ENCODE data around the gene CDC42BPG.

DNA sequence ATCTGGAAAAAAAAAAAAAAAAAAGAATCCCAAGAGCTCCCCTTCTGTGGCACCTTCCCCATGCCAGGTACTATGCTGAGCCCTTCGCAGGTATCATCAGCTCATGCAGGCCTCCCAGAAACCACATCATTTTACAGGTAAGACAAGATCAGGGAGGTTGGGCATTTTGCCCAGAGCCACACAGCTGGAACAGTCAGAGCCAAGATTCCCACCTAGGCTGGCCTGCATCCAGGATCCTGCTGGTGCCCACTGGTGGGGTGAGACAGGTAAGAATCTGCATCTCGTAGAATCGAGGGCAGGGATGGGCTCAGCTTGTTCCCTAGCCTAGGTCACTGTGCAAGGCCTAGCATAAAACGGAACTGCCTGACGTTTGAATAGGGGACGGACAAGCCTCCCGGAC lies 18.4 kb downstream of the CDC42BPG start:
- TF ChIP-seq, protein P1, sequence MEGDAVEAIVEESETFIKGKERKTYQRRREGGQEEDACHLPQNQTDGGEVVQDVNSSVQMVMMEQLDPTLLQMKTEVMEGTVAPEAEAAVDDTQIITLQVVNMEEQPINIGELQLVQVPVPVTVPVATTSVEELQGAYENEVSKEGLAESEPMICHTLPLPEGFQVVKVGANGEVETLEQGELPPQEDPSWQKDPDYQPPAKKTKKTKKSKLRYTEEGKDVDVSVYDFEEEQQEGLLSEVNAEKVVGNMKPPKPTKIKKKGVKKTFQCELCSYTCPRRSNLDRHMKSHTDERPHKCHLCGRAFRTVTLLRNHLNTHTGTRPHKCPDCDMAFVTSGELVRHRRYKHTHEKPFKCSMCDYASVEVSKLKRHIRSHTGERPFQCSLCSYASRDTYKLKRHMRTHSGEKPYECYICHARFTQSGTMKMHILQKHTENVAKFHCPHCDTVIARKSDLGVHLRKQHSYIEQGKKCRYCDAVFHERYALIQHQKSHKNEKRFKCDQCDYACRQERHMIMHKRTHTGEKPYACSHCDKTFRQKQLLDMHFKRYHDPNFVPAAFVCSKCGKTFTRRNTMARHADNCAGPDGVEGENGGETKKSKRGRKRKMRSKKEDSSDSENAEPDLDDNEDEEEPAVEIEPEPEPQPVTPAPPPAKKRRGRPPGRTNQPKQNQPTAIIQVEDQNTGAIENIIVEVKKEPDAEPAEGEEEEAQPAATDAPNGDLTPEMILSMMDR (IDR thresholded peaks at IDR 0.05; ENCODE audit: poor library complexity, severe bottlenecking) = no peak
- TF ChIP-seq SMC3 (conservative IDR thresholded peaks at IDR 0.05; ENCODE audit: poor library complexity) = no peak
- TF ChIP-seq POLR2AphosphoS5 (IDR thresholded peaks at IDR 0.05) = no peak
- TF ChIP-seq, protein P2, sequence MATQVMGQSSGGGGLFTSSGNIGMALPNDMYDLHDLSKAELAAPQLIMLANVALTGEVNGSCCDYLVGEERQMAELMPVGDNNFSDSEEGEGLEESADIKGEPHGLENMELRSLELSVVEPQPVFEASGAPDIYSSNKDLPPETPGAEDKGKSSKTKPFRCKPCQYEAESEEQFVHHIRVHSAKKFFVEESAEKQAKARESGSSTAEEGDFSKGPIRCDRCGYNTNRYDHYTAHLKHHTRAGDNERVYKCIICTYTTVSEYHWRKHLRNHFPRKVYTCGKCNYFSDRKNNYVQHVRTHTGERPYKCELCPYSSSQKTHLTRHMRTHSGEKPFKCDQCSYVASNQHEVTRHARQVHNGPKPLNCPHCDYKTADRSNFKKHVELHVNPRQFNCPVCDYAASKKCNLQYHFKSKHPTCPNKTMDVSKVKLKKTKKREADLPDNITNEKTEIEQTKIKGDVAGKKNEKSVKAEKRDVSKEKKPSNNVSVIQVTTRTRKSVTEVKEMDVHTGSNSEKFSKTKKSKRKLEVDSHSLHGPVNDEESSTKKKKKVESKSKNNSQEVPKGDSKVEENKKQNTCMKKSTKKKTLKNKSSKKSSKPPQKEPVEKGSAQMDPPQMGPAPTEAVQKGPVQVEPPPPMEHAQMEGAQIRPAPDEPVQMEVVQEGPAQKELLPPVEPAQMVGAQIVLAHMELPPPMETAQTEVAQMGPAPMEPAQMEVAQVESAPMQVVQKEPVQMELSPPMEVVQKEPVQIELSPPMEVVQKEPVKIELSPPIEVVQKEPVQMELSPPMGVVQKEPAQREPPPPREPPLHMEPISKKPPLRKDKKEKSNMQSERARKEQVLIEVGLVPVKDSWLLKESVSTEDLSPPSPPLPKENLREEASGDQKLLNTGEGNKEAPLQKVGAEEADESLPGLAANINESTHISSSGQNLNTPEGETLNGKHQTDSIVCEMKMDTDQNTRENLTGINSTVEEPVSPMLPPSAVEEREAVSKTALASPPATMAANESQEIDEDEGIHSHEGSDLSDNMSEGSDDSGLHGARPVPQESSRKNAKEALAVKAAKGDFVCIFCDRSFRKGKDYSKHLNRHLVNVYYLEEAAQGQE (IDR thresholded peaks at IDR 0.05; ENCODE audit: borderline replicate concordance) = no peak
